ENCODE measurements around the gene SLC25A6.
"Not testable (repeated sequence)": the region's sequence is repeated elsewhere in the genome, so short reads cannot be mapped to it uniquely, and the experiment has no call there.

SLC25A6 gene

DNA sequence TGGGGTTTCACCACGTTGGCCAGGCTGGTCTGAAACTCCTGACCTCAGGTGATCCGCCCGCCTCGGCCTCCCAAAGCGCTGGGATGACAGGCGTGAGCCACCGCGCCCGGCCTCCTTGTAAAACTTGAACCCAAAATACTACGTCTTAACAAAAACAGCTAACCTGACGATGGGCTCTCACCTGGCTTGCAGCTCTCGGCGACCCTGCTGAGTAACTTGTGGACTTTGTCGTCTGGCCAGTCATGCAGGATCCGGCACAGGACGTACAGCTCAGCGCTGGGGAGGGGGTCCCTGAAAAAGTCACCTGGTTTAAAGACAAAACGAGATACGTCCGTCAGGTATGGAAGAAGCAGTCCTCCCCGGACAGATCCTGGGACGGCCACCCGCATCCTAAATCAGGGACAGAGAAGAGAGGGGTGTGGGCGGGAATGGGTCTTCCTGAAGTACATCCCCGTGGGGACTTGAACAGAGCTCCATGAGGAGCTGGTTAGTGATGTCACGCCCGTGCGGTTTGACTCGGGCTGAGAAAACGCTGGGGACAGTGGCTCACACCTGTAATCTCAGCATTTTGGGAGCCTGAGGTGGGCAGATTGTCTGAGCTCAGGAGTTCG lies 20.7 kb upstream of the SLC25A6 start:
- DNase-seq (ENCODE audit: low spot score): no peak

DNA sequence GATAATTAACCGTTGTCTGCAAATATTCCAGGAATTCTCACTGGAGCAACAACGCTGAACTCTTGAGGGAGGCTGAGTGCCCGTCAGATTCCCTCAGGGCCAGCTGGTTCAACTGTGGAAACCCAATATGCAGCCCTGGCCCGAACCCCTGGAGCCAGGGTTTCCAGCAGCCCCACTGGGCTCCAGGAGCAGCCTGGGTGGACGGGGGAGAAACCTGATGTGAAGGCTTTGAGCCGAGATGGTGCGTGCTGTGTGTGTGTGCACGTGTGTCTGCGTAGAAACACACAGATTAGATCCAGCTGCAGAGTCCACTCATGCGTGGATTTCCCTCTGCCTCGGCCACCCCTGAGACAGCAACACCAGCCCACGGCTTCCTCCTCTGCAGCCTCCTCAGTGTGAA lies 19.4 kb upstream of the SLC25A6 start:
- no peak for DNase-seq (ENCODE audit: low spot score)

DNA sequence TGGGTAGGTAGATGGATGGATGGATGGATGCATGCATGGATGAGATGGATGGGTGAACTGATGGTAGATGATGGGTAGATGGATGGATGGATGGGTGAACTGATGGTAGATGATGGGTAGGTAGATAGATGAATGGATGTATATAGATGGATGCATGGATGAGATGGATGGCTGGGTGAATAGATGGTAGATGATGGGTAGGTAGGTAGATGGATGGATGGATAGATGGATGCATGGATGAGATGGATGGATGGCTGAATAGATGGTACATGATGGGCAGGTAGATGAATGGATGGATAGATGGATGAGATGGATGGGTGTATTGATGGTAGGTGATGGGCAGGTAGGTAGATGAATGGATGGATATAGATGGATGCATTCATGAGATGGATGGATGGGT lies 15.1 kb upstream of the SLC25A6 start:
- no peak for DNase-seq (ENCODE audit: low spot score)

- DNase-seq (ENCODE audit: low spot score): not testable (repeated sequence)
Observed at GRCh38 chrX:1405769-1406168, 13.9 kb upstream of the SLC25A6 start.

DNA sequence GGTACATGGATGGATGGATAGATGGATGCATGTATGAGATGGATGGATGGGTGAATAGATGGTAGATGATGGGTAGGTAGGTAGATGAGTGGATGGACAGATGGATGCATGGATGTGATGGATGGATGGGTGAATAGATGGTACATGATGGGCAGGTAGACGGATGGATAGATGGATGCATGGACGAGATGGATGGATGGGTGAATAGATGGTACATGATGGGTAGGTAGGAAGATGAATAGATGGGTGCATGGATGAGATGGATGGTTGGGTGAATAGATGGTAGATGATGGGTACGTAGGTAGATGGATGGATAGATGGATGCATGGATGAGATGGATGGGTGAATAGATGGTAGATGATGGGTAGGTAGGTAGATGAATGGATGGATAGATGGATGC lies 12.0 kb upstream of the SLC25A6 start:
- DNase-seq (ENCODE audit: low spot score): not testable (repeated sequence)

DNA sequence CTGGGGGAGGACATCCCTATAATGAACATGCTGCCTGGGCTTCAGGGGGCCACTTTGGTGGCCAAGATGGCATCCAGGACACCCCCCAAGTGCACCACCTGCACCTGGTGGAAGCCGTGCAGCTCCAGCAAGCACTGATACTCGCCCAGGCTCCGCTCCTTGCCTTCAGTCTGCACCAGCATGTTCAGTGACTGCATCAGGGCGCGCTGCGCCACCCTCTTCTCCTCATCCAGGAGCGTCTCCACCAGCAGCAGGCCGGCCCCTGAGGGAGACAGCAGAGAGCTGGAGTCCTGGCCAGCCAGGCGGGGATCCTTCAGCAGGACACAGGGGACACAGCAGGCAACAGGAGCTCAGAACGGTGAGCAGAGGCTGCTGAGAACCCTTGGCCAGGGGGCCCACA lies 11.3 kb upstream of the SLC25A6 start:
- DNase-seq (ENCODE audit: low spot score): no peak

GRCh38 chrX:1401611-1402430 lies 9.9 kb upstream of the SLC25A6 start:
- no peak for DNase-seq (ENCODE audit: low spot score)

- no peak for DNase-seq (ENCODE audit: low spot score)
Observed at GRCh38 chrX:1400742-1401471, 9.0 kb upstream of the SLC25A6 start.

- DNase-seq (ENCODE audit: low spot score): no peak
Observed at GRCh38 chrX:1400049-1400448, 8.1 kb upstream of the SLC25A6 start.

- DNase-seq (ENCODE audit: low spot score): no peak
Observed at GRCh38 chrX:1398431-1399340, 6.8 kb upstream of the SLC25A6 start.

DNA sequence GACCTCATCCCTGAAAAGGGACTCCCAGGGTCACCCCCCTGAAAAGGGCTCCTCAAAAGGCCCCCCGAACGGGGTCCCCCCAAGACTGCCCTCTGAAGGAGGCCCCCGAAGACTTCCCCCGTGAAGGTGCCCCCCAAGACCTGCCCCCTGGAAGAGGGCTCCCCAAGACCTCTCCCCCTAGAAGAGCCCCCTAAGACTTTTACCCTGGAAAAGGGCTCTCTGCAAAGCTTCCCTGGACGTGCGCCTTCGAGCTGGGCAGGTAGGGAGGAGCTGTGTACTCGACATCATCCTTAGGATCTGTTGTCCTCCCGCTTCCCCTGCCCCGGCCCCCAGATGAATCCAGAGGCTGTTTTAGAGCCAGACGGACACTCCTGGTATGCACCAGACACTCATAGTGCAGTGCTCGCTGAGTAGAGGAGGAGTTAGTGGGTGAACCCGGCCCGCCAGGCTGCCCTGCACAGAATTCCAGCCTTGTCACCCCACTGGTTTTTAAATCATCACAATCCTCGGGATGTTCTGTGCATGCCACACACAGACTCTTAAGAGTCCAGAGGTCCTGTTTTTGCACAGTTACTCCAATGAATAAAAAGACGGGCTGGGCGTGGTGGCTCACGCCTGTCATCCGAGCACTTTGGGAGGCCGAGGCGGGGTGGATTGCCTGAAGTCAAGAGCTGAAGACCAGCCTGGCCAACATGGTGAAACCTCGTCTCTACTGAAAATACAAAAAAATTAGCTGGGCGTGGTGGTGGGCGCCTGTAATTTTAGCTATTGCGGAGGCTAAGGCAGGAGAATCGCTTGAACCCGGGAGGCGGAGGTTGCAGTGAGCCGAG lies 5.7 kb upstream of the SLC25A6 start:
- DNase-seq (ENCODE audit: low spot score): no peak

GRCh38 chrX:1397001-1397400 lies 5.1 kb upstream of the SLC25A6 start:
- no peak for DNase-seq (ENCODE audit: low spot score)

DNA sequence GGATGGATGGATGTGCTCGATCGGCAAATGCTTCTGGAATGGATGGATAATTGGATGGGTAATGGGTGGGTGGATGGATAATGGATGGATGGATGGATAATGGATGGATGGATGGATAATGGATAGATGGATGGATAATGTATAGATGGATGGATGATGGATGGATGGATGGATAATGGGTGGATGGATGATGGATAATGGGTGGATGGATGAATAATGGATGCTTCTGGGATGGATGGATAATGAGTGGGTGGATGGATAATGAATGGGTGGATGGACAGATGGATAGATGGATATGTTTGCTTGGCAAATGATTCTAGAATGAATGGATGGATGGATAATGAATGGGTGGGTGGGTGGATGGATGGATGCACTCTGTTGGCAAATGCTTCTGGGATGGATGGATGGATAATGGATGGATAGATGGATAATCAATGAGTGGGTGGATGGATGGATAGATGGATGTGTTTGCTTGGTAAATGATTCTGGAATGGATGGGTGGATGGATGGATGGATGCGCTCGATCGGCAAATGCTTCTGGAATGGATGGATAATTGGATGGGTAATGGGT lies 3.8 kb upstream of the SLC25A6 start:
- no peak for DNase-seq (ENCODE audit: low spot score)

- DNase-seq (ENCODE audit: low spot score): no peak
Observed at GRCh38 chrX:1394731-1395501, 3.0 kb upstream of the SLC25A6 start.

GRCh38 chrX:1393871-1394615 lies 2.1 kb upstream of the SLC25A6 start:
- DNase-seq (ENCODE audit: low spot score): no peak

- peak; percentile 69 for DNase-seq (ENCODE audit: low spot score)
Observed at GRCh38 chrX:1392376-1393068, 609 bp upstream of the SLC25A6 start.

DNA sequence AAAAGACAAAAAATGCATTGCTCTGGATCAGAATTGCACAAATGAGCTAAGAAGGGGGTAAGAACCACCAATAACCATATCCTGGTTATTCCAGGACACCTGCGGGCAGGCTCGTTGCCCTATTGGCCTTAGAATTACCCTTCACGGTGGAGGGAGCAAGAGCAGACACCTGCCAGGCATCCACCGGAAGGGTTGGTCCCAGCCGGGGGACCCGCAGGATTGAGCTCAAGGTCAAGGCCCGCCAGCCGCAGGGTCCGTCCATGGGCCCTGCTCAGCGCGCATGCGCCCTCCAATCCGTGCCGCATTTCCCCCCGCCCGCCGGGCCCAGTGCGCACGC lies 575 bp downstream of the SLC25A6 start:
- DNase-seq (ENCODE audit: low spot score): no peak

DNA sequence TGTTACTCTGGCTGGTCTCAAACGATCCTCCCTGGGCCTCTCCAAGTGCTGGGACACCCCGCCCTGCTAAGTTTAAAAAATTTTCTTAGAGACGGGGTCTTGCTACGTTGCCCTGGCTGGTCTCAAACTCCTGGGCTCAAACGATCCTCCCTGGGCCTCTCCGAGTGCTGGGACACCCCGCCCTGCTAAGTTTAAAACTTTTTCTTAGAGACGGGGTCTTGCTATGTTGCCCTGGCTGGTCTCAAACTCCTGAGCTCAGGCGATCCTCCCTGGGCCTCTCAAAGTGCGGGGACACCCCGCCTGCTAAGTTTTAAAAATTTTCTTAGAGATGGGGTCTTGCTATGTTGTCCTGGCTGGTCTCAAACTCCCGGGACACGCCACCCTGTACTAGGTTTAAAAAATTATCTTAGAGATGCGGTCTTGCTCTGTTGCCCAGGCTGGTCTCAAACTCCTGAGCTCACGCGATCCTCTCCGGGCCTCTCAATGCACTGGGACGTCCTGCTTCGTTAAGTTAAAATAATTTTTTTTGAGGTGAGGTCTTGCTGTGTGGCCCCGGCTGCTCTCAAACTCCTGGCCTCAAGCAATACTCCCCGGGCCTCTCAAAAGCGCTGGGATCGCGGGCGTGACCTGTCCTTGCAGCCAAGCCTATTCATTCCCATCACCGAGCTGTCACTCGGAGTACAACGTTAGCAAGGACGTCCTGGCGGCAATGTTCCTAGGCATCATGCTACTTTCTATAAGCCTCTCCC lies 1.1 kb downstream of the SLC25A6 start:
- no peak for DNase-seq (ENCODE audit: low spot score)
